ENCODE data around the gene UNKL. TPM values are rescaled to one million over a fixed set of nuclear protein-coding genes. Genes with fewer than 3 reads are reported as not detected.
A peak's percentile ranks its signal among the peaks of the same experiment; 100 is the strongest.

Gene UNKL
- total RNA-seq, 1 experiment from 2014 or later, result 18.8 TPM

- ChIA-PET POLR2A (ENCODE audit: unreplicated experiment) (no interaction called here), CTCF (no interaction called here)
- Histone ChIP-seq H3K79me2 (ENCODE audit: low read length) (peaks cover 52% of the 10 kb centered on the region), H3K4me3 (ENCODE audit: low read length) (no peak overlapping the region), H3K27ac (ENCODE audit: low read length) (no peak overlapping the region), H3K9me3 (ENCODE audit: low read length) (no peaks in the 10 kb centered on the region), H3K4me1 (ENCODE audit: insufficient read depth, low read length) (peaks cover 9% of the 10 kb centered on the region; the same call in 1 of the 2 replicates), H3K36me3 (ENCODE audit: low read depth, low read length) (peaks cover 18% of the 10 kb centered on the region), H3K9me2 (replicated peaks; ENCODE audit: low read length) (no peaks in the 10 kb centered on the region), H4K20me1 (ENCODE audit: low read length) (no peaks in the 10 kb centered on the region), H3F3A (ENCODE audit: low read length, unreplicated experiment) (no peaks in the 10 kb centered on the region), H2AFZ (ENCODE audit: low read length) (no peak overlapping the region), H3K9ac (ENCODE audit: low read length) (no peak overlapping the region), H3K4me2 (ENCODE audit: low read length) (no peak overlapping the region), H3K27me3 (ENCODE audit: low read length) (no peaks in the 10 kb centered on the region)
- ATAC-seq (no peak), DNase-seq (no peak)
- intact Hi-C loops (cut with micrococcal nuclease), result no loop called here
- TF ChIP-seq EZH2 (IDR thresholded peaks at IDR 0.05; ENCODE audit: low read length, unreplicated experiment) (no peak), EZH2phosphoT487 (IDR thresholded peaks at IDR 0.05; ENCODE audit: borderline replicate concordance, low read length) (no peak), CTCF (conservative IDR thresholded peaks at IDR 0.05; ENCODE audit: low read depth, low read length) (no peak)
- BruUV-seq (replicated peaks), result no TSS peak
Observed at GRCh38 chr16:1361685-1362360, 52.7 kb downstream of the UNKL start.

- no TSS peak for BruUV-seq (replicated peaks)
- Histone ChIP-seq H2AFZ (ENCODE audit: low read length) (no peak overlapping the region), H3K79me2 (ENCODE audit: low read length) (peaks cover 80% of the 10 kb centered on the region), H3K4me2 (ENCODE audit: low read length) (0 out of 2 replicates have a peak overlapping the region, but pooled peaks have one; percentile 6), H3F3A (ENCODE audit: low read length, unreplicated experiment) (no peaks in the 10 kb centered on the region), H3K36me3 (ENCODE audit: low read depth, low read length) (peaks cover 8% of the 10 kb centered on the region; the same call in 1 of the 2 replicates), H3K4me3 (ENCODE audit: low read length) (no peak overlapping the region), H3K9me2 (replicated peaks; ENCODE audit: low read length) (no peaks in the 10 kb centered on the region), H3K27ac (ENCODE audit: low read length) (peak overlapping the region; percentile 18), H3K9me3 (ENCODE audit: low read length) (no peaks in the 10 kb centered on the region), H3K27me3 (ENCODE audit: low read length) (no peaks in the 10 kb centered on the region), H4K20me1 (ENCODE audit: low read length) (no peaks in the 10 kb centered on the region), H3K9ac (ENCODE audit: low read length) (no peak overlapping the region), H3K4me1 (ENCODE audit: insufficient read depth, low read length) (peaks cover 9% of the 10 kb centered on the region; the same call in 1 of the 2 replicates)
- TF ChIP-seq CTCF (conservative IDR thresholded peaks at IDR 0.05; ENCODE audit: low read depth, low read length), result no peak
- no peak for TF ChIP-seq EZH2phosphoT487 (IDR thresholded peaks at IDR 0.05; ENCODE audit: borderline replicate concordance, low read length)
- no peak for TF ChIP-seq EZH2 (IDR thresholded peaks at IDR 0.05; ENCODE audit: low read length, unreplicated experiment)
- peak; percentile 29 for DNase-seq
- intact Hi-C loops (cut with micrococcal nuclease), result no loop called here
- ChIA-PET CTCF (no interaction called here), POLR2A (ENCODE audit: unreplicated experiment) (no interaction called here)
- peak; percentile 79 for ATAC-seq
Observed at GRCh38 chr16:1357906-1358566, 56.5 kb downstream of the UNKL start.
